Thoracic aorta (tissue), 2 donors: ENCODE data around the gene SLC7A7. TPM values are rescaled to one million over a fixed set of nuclear protein-coding genes. Genes with fewer than 3 reads are reported as not detected.

Experiments
- ATAC-seq: fragments of 150-250 bp; one replicate; pipeline ENCODE4 v1.8.0; 2017; ENCODE audit warnings: low read depth; ENCODE audit not compliant: insufficient number of reproducible peaks, low FRiP score
- DNase-seq: peaks from one replicate; pipeline ENCODE4 v3.0.0-alpha.2; 2020; ENCODE audit warnings: low spot score
- H3K27ac ChIP-seq, 2 donors: fragments of 200-600 bp; sonication (generic); 1 replicate in 1 of 2; 2 replicates in 1 of 2; pipeline ENCODE4 v1.5.1; 2016; ENCODE audit warnings: mild to moderate bottlenecking in 2 of 2, moderate library complexity in 2 of 2
- H3K27me3 ChIP-seq: fragments of 200-600 bp; sonication (generic); replicated peaks from 2 replicates; pipeline ENCODE4 v1.6.0; 2016; ENCODE audit warnings: mild to moderate bottlenecking; ENCODE audit not compliant: insufficient read depth
- H3K36me3 ChIP-seq: fragments of 200-600 bp; sonication (generic); one replicate; pipeline ENCODE4 v1.5.1; 2016
- H3K4me1 ChIP-seq, 2 donors: fragments of 200-600 bp; sonication (generic); 1 replicate in 1 of 2; 2 replicates in 1 of 2; pipeline versions ENCODE4 v1.5.1 to v1.6.0; 2016; ENCODE audit warnings: low read depth in 2 of 2, mild to moderate bottlenecking in 1 of 2; ENCODE audit not compliant: control insufficient read depth in 1 of 2
- H3K4me3 ChIP-seq: fragments of 200-600 bp; sonication (generic); 2 replicates; pipeline ENCODE4 v1.5.1; 2016; ENCODE audit warnings: mild to moderate bottlenecking
- H3K9me3 ChIP-seq: fragments of 200-600 bp; sonication (generic); 2 replicates; pipeline ENCODE4 v1.5.1; 2016
- CTCF ChIP-seq: fragments of 200-600 bp; sonication (generic); IDR thresholded peaks from one replicate; pipeline ENCODE4 v1.5.1; 2019; ENCODE audit warnings: antibody characterized with exemption
- total RNA-seq, 2 donors: library from RNA; depleted of rRNA; stranded (reverse); fragments of >200 nt; gene quantifications; one replicate each; pipeline versions ENCODE4 v1.1.0 to v1.2.3, GENCODE V29; 2016

The SLC7A7 gene
- total RNA-seq, 2 donors from 2014 or later, result 34.4 to 38.5 TPM

GRCh38 chr14:22843123-22843925, 28.1 kb upstream of the SLC7A7 start:
- H3K27me3 ChIP-seq, result no peaks in the 10 kb centered on the region
- H3K36me3 ChIP-seq, result peaks cover 57% of the 10 kb centered on the region
- DNase-seq (no peak), ATAC-seq (no peak)
- peak overlapping the region in 1 of 2 donors; percentile 12 for H3K27ac ChIP-seq
- peaks cover 31 to 71% of the 10 kb centered on the region in 2 donors for H3K4me1 ChIP-seq
- no peak overlapping the region for H3K4me3 ChIP-seq
- H3K9me3 ChIP-seq, result no peaks in the 10 kb centered on the region
- no peak for TF ChIP-seq CTCF

GRCh38 chr14:22842211-22843122, 27.2 kb upstream of the SLC7A7 start:
- no peaks in the 10 kb centered on the region for H3K27me3 ChIP-seq
- H3K9me3 ChIP-seq, result no peaks in the 10 kb centered on the region
- H3K4me3 ChIP-seq, result no peak overlapping the region
- H3K36me3 ChIP-seq, result peaks cover 57% of the 10 kb centered on the region
- ATAC-seq, result no peak
- DNase-seq, result no peak
- peak overlapping the region in 1 of 2 donors; percentile 12 for H3K27ac ChIP-seq
- H3K4me1 ChIP-seq, result peaks cover 25 to 66% of the 10 kb centered on the region in 2 donors
- no peak for TF ChIP-seq CTCF

- Histone ChIP-seq H3K27me3 (no peaks in the 10 kb centered on the region), H3K36me3 (peaks cover 57% of the 10 kb centered on the region), H3K27ac (peak overlapping the region; percentile 16 to 33), H3K9me3 (no peaks in the 10 kb centered on the region), H3K4me1 (peaks cover 21 to 62% of the 10 kb centered on the region in 2 donors), H3K4me3 (no peak overlapping the region)
- no peak for TF ChIP-seq CTCF
- no peak for ATAC-seq
- DNase-seq, result no peak
These were observed 26.5 kb upstream of the SLC7A7 start for GRCh38 chr14:22841769-22842168.

GRCh38 chr14:22841311-22841710, 26.1 kb upstream of the SLC7A7 start:
- H3K4me1 ChIP-seq, result peaks cover 17 to 58% of the 10 kb centered on the region in 2 donors
- DNase-seq, result no peak

More at GRCh38 chr14:22841311-22841710, 26.1 kb upstream of the SLC7A7 start:
- ATAC-seq, result no peak
- peak overlapping the region in 1 of 2 donors; percentile 33 for H3K27ac ChIP-seq
- H3K27me3 ChIP-seq, result no peaks in the 10 kb centered on the region
- no peak overlapping the region for H3K4me3 ChIP-seq
- peaks cover 57% of the 10 kb centered on the region for H3K36me3 ChIP-seq
- no peak for TF ChIP-seq CTCF
- H3K9me3 ChIP-seq, result no peaks in the 10 kb centered on the region
